Neutrophil (primary cell): ENCODE data around the gene LARP7.
A peak's percentile ranks its signal among the peaks of the same experiment; 100 is the strongest.

Source experiments
- H3K27ac ChIP-seq: fragments of 200-600 bp; sonication (generic); 2 replicates; pipeline ENCODE4 v1.5.1; 2016; ENCODE audit warnings: mild to moderate bottlenecking, moderate library complexity
- H3K27me3 ChIP-seq: fragments of 200-600 bp; sonication (generic); 2 replicates; pipeline ENCODE4 v1.6.0; 2016; ENCODE audit warnings: mild to moderate bottlenecking
- H3K36me3 ChIP-seq: fragments of 200-600 bp; sonication (generic); 2 replicates; pipeline ENCODE4 v1.5.1; 2017
- H3K4me1 ChIP-seq, 2 experiments: fragments of 200-600 bp in 1 of 2; sonication (generic) in 1 of 2; 1 replicate in 1 of 2; 2 replicates in 1 of 2; pipeline versions ENCODE4 v1.5.1 to v1.6.1; 2013 to 2016; ENCODE audit warnings: low read depth in 1 of 2, low read length in 1 of 2, mild to moderate bottlenecking in 1 of 2, moderate library complexity in 1 of 2; ENCODE audit not compliant: control insufficient read depth in 1 of 2, insufficient read depth in 1 of 2
- H3K4me3 ChIP-seq, 2 experiments: fragments of 200-600 bp in 1 of 2; sonication (generic) in 1 of 2; 1 replicate in 1 of 2; 2 replicates in 1 of 2; pipeline ENCODE4 v1.5.1; 2013 to 2016; ENCODE audit warnings: low read depth in 1 of 2, low read length in 1 of 2, mild to moderate bottlenecking in 1 of 2, moderate library complexity in 1 of 2
- H3K9me3 ChIP-seq: fragments of 200-600 bp; sonication (generic); 2 replicates; pipeline ENCODE4 v1.5.1; 2016
- CTCF ChIP-seq: fragments of 200-600 bp; sonication (generic); IDR thresholded peaks from 2 replicates; pipeline ENCODE4 v1.5.1; 2016; ENCODE audit warnings: antibody characterized with exemption

The LARP7 gene

DNA sequence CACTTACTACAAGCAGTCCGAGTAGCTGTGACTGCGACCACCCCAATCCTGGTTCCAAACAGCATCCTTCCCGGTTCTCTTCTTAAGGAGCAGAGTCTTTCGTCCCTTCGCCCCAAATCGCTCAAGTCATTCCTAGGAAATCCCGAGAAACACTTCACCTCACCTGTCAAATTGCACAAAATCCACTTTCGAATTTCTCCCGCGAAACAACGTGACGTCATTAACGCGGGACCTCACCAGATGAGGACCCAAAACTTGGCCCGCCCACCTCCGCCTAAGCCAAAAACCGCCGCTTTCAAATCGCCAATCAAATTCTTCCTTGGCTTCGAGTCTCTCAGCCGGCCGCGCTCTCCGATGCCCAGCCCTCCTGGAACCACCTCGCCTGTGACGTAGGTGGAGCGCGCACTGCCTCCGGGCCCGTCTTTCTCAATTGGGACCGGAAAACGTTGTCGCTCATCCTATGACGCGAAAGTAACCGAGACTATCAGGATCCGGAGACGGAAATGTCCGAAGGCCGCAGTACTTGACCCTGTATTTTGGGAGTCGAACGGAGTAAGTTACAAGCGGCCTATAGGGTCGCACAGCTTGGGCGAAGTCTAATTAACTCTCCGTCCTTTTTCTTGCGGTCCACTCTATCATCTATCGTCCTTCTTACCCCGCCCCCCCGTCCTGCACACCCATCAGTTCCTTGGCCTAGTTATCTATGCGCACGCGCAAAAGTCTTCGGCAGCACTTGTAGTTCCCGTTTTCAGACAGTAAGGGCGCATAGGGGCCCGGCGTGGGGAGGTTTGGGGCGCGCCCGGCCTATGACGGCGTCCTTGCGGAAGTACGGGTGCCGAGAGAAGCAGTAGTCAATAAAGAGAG lies at the start of gene LARP7, which contains the start of gene ZGRF1:
LARP7 (plus strand) TSS at position 456 of the 864 bp plus-strand sequence. CDS start 7,527 bp downstream, outside the sequence.
ZGRF1 (minus strand) TSS at position 222 of the 864 bp plus-strand sequence. CDS start 3,733 bp downstream, outside the sequence.
- no peaks in the 10 kb centered on the region for H3K27me3 ChIP-seq
- peak within 1 kb of the TSS; percentile 99 for H3K27ac ChIP-seq
- peaks cover 23 to 25% of the 10 kb centered on the region in 2 experiments for H3K4me1 ChIP-seq
- no peaks in the 10 kb centered on the region for H3K9me3 ChIP-seq
- peak within 1 kb of the TSS; percentile 79 to 87 for H3K4me3 ChIP-seq
- H3K36me3 ChIP-seq: peaks cover 6% of the 10 kb centered on the region
- TF ChIP-seq CTCF: peak; percentile 97

GRCh38 chr4:112589206-112589605 lies 47.7 kb upstream of the LARP7 start:
- no peaks in the 10 kb centered on the region for H3K9me3 ChIP-seq
- peaks cover 16% of the 10 kb centered on the region for H3K36me3 ChIP-seq
- no peak for TF ChIP-seq CTCF
- no peaks in the 10 kb centered on the region for H3K4me1 ChIP-seq
- H3K27ac ChIP-seq: no peak overlapping the region
- no peak overlapping the region for H3K4me3 ChIP-seq
- H3K27me3 ChIP-seq: no peaks in the 10 kb centered on the region

DNA sequence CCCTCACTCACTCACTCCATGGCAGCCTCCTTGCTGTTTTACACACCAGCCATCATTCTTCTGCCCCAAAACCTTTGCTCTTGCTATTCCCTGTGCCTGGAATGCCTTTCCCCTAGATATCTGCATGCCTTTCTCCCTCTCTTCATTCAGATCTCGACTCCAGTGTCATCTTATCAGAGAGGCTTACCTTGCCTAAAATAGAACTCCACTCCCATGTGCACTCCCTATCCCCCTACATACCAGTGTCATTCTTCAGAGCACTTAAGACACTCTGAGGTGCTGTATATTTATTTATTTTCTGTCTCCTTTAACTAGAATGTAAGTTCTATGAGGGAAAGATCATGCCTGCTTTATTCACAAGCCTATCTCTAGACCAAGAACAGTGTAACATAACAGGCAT lies 45.4 kb upstream of the LARP7 start:
- H3K27me3 ChIP-seq: no peaks in the 10 kb centered on the region
- H3K27ac ChIP-seq: no peak overlapping the region
- no peak for TF ChIP-seq CTCF
- H3K9me3 ChIP-seq: no peaks in the 10 kb centered on the region
- H3K36me3 ChIP-seq: peaks cover 8% of the 10 kb centered on the region
- no peak overlapping the region for H3K4me3 ChIP-seq
- no peaks in the 10 kb centered on the region for H3K4me1 ChIP-seq

DNA sequence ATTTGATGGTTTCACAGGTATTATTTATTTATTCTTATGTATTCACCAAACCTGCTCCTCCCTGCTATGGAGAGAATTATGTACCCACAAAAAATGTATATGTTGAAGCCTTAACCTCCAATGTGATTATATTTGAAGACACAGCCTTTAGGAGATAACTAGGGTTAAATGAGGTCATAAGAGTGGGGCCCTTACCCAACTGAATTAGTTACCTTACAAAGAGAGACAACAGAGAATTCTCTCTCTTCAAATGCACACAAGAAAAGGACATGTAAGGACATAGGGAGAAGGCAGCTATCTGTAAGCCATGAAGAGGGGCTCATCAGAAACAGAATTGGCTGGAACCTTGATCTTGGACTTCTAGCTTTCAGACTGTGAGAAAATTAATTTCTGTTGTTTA lies 44.2 kb upstream of the LARP7 start:
- Histone ChIP-seq H3K9me3 (no peaks in the 10 kb centered on the region), H3K4me1 (no peaks in the 10 kb centered on the region), H3K4me3 (no peak overlapping the region), H3K36me3 (no peaks in the 10 kb centered on the region), H3K27me3 (no peaks in the 10 kb centered on the region), H3K27ac (no peak overlapping the region)
- TF ChIP-seq CTCF: no peak

GRCh38 chr4:112593438-112594133 lies 43.4 kb upstream of the LARP7 start:
- Histone ChIP-seq H3K4me3 (no peak overlapping the region), H3K4me1 (no peaks in the 10 kb centered on the region), H3K36me3 (no peaks in the 10 kb centered on the region), H3K27me3 (no peaks in the 10 kb centered on the region), H3K9me3 (no peaks in the 10 kb centered on the region), H3K27ac (no peak overlapping the region)
- TF ChIP-seq CTCF: no peak
